ENCODE measurements around the gene RSBN1.

The RSBN1 gene

GRCh38 chr1:113783254-113784103 lies 28.8 kb downstream of the RSBN1 start:
- no peak overlapping the region for H3K4me3 ChIP-seq (ENCODE audit: low read length)
- DNase-seq (ENCODE audit: low read depth), result peak; percentile 40
- no peak for TF ChIP-seq CTCF (IDR thresholded peaks at IDR 0.05; ENCODE audit: insufficient read depth, low read depth, low read length, missing control alignments)

GRCh38 chr1:113782406-113782805 lies 29.9 kb downstream of the RSBN1 start:
- DNase-seq (ENCODE audit: low read depth), result no peak
- no peak overlapping the region for H3K4me3 ChIP-seq (ENCODE audit: low read length)
- TF ChIP-seq CTCF (IDR thresholded peaks at IDR 0.05; ENCODE audit: insufficient read depth, low read depth, low read length, missing control alignments), result no peak

- H3K4me3 ChIP-seq (ENCODE audit: low read length), result no peak overlapping the region
- DNase-seq (ENCODE audit: low read depth), result no peak
- no peak for TF ChIP-seq CTCF (IDR thresholded peaks at IDR 0.05; ENCODE audit: insufficient read depth, low read depth, low read length, missing control alignments)
These were observed 31.7 kb downstream of the RSBN1 start for GRCh38 chr1:113780374-113781146.

- no peak for TF ChIP-seq CTCF (IDR thresholded peaks at IDR 0.05; ENCODE audit: insufficient read depth, low read depth, low read length, missing control alignments)
- no peak for DNase-seq (ENCODE audit: low read depth)
- no peak overlapping the region for H3K4me3 ChIP-seq (ENCODE audit: low read length)
These were observed 32.7 kb downstream of the RSBN1 start for GRCh38 chr1:113779542-113779941.

- no peak for TF ChIP-seq CTCF (IDR thresholded peaks at IDR 0.05; ENCODE audit: insufficient read depth, low read depth, low read length, missing control alignments)
- DNase-seq (ENCODE audit: low read depth), result no peak
- H3K4me3 ChIP-seq (ENCODE audit: low read length), result no peak overlapping the region
These were observed 34.7 kb downstream of the RSBN1 start for GRCh38 chr1:113777561-113777960.

- no peak for TF ChIP-seq CTCF (IDR thresholded peaks at IDR 0.05; ENCODE audit: insufficient read depth, low read depth, low read length, missing control alignments)
- no peak overlapping the region for H3K4me3 ChIP-seq (ENCODE audit: low read length)
- no peak for DNase-seq (ENCODE audit: low read depth)
These were observed 42.2 kb downstream of the RSBN1 start for GRCh38 chr1:113770031-113770430.

Measured in epithelial cell of esophagus (primary cell).